Activated CD4-positive, alpha-beta T cell treated with anti-CD3 and anti-CD28 coated beads, Interleukin-2, amount 50 U/mL, for 16 hours (primary cell): ENCODE results near the gene LAMA5.

Experiments used
- DNase-seq: peaks from one replicate; pipeline ENCODE4 v3.0.0-alpha.2; 2020

The LAMA5 gene

DNA sequence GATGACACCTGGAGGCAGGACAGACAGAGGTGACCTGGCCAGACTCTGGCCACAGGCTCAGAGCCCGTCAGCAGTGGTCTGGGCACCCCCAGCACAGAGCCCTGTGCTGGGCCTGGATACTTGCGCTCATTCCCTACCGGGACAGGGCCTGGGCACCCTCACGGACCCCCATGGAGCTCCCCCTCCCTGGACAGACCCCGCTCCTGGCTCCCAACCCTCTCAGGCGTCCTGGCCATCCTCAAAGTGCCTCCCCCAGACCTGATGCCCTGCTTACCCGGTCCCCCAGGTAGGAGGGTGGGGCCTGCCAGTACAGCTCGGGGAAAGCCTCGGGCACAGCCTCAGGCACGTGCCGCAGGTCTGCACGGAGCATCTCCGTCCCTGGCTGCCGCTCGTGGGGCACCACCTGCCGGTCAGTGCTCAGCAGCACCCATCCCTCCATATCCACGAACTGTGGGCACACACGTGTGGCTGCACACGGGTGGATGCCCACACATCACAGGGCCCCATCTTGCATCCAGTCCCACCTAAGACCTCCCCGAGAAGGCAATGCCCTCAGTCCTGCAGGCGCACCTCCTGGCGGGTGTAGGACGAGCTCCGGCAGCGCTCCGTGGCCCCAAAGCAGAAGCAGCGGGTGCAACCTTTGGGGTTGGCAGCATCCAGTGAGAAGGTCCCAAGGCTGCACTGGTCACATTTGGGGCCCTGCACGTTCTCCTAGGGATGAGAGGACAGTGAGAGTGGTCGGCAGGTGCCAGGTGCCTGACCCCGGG is 40.0 kb downstream of the LAMA5 start:
- DNase-seq: no peak

DNA sequence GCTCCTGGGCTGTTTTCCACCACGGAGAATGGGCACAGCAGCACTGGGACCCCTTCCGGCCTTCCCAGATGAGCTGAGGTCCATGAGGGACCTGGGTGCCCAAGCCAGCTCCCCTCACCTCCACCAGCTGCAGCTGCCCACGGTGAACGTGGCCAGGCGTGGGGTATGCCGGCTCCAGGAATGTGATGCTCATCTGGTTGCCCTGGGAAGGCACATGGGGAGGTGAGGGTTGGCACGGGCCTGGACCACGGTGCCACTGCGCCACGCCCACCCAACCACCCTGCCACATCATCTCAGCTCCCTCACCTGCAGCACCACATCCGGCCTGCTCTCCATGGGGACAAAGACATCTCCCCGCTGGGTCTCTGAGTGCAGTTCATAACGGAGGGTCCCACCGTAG is 40.6 kb downstream of the LAMA5 start:
- no peak for DNase-seq

DNA sequence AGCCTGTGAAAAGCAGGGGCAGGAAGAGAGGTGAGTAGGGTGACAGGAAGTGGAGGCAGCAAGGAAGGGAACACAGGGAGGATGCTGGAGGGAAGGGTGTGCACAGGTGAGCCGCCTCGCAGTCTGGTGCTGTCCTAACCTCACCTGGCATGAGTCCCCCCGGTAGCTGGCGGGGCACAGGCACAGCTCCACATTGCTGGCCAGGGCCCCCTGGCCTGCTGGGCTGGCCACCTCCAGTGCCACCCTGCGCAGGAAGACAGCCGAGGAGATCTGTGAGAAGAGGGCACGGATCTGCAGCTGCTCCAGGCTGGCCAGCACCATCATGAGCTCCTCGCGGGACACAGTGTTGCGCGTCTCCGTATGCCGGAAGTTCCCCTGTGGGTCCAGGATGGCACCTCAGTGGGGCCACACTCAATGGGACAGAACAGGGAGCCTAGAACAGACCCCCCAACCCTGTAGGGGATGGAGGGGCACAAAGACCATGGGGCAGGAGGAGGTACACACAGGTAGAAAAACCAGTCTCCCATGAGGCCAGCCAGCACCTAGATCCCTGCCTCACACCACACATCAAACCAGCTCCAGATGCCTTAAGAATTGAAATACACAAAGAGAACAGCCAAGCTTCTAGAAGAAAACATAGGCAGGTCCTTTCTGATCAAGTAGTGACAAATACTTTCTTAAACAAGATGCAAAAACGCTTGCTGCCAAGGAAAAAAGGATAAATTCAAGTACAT is 41.8 kb downstream of the LAMA5 start:
- DNase-seq: no peak

DNA sequence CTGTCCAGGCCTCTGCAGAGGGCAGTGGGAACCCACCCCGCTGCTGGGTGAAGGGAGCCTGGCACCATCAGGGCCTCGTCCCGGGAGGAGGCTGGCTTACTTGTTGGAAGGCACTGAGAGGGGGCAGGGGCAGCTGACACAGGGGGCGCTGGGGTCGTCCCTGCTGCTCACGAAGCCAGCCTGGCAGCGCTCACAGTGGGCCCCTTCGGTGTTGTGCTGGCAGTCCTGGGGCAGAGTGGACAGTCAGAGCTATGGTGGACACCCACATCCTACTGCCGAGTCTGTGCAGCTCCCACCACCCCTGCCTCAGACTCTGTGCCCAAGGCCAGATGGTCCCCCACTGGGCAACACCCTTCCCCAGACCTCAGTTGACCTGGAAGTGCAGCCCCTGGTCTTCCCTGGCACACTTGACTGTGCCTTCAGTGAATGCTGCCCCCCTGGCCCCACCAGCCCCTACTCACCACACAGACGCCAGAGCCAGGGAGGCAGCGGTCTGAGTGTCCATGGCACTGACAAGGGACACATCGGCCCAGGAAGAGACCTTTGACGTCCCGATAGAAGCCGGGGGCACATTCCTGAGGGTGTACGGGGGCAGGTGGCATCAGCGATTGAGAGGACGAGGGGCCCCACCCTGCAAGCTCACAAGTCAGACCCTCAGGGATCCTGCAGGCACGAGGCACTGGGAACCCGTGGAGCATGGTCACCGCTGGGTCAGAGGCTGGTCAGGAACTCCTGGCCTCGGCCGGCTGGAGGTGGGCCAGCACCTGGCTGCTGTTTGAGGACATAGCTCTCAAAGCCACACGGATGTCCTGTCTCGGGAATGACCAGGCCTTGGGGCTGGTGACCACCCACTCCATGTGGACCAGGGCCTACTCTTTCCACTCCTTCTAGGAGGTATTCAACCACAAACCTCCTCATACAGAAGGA is 42.9 kb downstream of the LAMA5 start:
- no peak for DNase-seq

DNA sequence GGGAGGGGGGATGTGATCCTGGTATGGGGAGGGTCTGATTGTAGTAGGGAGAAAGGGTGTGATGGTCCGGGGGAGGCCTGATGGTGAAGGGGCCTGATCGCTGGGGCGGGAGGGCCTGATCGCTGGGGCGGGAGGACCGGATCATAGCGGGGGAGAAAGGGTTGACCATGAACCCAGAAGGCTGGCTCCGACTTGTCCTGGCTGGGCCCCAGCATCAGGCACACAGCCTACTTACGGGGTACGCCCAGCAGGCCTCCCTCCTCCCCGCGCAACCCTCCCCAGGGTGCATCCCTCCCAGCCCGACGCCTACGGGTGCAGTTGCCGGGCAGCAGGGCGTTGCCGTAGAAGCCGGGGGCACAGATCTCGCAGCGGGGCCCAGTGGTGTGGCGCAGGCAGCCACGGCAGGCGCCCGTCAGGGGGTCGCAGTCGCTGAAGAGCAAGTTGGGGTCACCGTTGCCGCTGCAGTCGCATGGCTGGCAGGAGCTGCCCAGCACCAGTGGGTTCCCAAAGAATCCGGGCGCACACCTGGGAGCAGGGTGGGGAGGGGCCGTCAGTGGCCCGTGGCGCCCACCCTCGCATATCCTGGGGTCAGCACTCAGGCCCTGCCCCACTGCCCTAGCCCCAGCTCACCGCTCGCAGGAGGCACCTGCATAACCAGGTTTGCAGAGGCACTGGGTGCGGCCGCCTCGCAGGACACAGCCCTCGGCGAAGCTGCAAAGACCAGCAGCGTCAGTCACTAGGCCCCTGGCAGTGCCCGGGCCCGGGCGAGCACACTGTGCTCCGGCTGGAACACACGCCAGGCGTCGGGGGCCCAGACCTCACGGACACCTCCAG is 43.7 kb downstream of the LAMA5 start:
- no peak for DNase-seq

GRCh38 chr20:62322492-62323041 is 44.5 kb downstream of the LAMA5 start:
- DNase-seq: no peak

DNA sequence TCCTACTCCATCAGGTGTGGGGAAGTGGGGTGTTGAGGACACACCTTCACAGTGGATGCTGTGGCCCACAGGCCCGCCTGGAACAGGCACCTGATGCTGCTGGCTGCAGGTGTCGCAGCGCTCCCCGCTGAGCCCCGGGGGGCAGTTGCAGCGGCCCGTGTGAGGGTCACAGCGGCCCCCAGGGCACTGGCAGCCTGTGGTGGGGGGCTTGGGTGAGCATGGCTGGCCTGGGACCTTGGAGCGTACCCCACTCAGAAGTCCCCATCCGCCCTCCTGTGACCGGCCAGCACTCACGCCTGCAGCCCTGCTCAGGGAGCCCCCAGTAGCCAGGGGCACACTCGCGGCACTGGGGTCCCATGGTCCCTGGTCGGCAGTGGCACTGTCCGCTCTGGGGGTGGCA is 45.1 kb downstream of the LAMA5 start:
- DNase-seq: no peak

- DNase-seq: peak; percentile 13
Measured at GRCh38 chr20:62321521-62321948, 45.6 kb downstream of the LAMA5 start.

- no peak for DNase-seq
Measured at GRCh38 chr20:62320581-62321354, 46.3 kb downstream of the LAMA5 start.

- DNase-seq: no peak
Measured at GRCh38 chr20:62319346-62319909, 47.7 kb downstream of the LAMA5 start.

- DNase-seq: no peak
Measured at GRCh38 chr20:62318400-62319345, 48.4 kb downstream of the LAMA5 start.

DNA sequence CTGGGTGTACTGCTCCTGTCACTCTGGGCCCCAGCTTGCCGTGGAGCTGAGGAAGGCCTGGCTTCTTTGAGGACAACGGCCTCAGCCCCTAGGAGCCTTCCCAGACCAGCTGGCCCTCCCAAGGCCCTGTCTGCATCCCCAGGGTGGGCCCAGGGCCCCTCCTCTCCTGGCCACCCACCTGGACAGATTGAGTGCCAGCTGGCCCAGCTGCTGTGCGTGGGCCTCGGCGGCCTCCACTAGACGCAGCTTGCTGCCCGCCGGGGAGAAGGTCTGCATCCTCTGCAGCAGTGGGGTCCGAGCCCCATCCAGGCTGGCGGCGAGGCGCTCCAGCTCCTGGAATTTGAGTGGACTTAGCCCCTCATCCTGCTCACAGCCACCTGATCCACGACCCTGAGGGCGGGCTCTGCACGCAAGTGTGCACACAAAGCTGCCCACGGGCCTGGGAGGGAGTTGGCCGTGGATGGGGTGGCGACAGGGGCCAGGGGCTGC is 49.9 kb downstream of the LAMA5 start:
- no peak for DNase-seq

DNA sequence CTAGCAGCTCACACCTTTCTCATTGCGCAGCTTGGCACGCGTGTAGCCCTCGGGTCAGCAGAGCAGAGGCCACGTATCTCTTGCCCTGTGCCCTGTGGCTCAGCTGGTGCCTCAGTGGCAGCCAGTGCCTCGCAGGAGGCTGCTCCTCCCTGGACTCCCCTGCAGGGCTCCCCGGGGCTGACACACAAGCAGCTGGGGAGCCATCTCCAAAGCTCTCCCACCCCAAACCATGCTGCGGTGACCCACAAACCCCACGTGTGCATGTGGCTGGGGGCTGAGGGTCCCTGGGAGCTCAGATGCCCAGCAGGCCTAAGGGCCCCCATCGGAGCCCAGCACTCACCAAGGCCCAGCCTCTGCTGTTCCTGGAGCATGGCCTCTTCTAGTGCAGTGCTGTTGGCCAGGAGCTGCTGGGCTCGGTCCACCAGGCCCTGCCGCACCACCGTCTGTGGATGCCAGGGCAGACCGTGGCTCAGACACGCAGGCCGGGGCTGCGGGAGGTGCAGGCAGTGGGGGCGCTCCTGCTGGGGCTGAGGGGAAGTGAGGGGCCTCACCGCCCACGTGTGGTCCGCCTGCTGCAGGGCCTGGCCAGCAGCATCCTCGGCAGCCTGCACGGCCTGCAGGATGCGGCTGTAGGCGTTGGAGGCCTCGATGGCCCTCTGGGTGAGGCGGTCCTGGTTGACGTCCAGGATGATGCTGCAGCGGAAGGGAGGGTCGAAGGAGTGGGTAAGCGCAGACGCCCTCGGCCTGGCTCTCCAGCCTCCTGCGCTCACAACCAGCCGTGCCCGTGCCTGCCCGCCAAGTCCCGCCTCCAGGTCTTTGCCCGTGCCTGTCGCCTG is 50.6 kb downstream of the LAMA5 start:
- no peak for DNase-seq

GRCh38 chr20:62315773-62316172 is 51.3 kb downstream of the LAMA5 start:
- no peak for DNase-seq

DNA sequence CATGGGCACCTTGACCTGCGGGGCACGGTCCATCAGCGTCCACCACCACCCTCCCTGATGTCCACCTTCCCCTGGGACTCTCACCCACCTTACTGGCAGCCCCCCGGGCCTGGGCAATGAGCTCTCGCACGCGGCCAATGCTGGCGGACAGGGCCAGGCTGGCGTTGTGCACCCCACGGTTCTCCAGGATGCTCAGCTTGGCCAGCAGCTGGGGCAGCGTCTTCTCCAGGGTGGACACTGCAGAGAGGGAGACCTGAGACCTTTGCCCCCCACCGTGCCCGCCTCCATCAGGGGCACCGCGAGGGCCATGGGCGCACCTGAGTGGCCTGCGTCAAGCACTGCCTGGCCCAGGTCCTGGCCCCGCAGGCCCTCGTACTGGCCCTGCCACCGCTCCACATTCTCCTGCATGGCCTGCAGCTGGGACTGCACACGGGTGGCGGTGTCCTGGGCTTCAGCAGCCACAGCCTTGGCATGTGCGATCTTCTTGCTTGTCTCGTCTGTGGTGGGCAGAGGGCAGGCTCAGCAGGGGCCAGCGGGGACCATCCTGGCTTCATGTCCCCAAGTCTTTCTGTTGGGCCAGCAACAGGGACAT is 52.3 kb downstream of the LAMA5 start:
- DNase-seq: no peak

DNA sequence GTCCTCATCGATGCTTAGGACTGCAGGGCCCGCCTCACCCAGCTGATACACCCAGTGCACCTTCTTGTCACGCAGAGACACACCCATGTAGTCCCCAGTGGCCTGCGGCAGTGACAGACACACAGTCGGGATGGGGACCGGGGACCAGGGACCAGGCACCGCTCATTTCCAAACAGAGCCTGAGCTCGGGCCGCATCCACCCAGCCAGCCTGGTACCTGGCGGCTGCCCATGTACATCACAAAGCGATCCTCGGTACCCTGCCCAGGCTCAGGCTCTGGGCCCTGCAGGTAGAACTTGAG is 52.8 kb downstream of the LAMA5 start:
- DNase-seq: no peak

DNA sequence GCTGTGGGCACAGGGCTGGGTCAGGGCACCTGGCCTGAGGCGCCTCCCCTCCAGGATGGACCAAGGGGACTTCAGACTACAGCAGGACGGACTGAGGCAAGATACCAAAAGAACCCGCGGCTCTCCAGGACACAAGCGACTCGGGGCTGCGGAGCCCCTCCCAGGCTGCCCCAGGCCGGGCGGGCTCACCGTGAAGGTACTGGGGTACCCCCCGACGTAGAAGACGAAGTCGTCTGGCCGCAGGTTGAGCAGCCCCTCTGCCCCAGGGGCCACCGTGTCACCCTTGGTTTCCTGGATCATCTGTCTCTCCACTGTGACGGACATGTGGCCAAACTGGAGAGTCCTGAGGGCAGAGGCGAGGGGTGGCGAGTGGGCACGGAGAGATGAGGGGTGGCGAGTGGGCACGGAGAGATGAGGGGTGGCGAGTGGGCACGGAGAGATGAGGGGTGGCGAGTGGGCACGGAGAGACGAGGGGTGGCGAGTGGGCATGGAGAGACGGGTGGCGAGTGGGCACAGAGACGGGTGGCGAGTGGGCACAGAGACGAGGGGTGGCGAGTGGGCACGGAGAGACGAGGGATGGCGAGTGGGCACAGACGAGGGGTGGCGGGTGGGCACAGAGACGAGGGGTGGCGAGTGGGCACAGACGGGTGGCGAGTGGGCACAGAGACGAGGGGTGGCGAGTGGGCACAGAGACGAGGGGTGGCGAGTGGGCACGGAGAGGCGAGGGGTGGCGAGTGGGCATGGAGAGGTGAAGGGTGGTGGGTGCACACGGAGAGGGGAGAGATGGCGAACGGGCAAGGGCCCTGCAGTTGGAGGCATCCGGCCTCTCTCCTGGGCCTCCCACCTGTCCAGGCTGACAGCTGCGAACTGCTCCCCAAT is 53.4 kb downstream of the LAMA5 start:
- no peak for DNase-seq
